Stimulated activated CD8-positive, alpha-beta memory T cell treated with anti-CD3 and anti-CD28 coated beads, Interleukin-2, amount 100 ng/mL, for 1 hour (primary cell): ENCODE results near the gene TPX2.

Experiments
- DNase-seq, 2 donors: peaks; one replicate each; pipeline ENCODE4 v3.0.0-alpha.2; 2020; ENCODE audit warnings: low read depth in 2 of 2

The TPX2 gene

DNA sequence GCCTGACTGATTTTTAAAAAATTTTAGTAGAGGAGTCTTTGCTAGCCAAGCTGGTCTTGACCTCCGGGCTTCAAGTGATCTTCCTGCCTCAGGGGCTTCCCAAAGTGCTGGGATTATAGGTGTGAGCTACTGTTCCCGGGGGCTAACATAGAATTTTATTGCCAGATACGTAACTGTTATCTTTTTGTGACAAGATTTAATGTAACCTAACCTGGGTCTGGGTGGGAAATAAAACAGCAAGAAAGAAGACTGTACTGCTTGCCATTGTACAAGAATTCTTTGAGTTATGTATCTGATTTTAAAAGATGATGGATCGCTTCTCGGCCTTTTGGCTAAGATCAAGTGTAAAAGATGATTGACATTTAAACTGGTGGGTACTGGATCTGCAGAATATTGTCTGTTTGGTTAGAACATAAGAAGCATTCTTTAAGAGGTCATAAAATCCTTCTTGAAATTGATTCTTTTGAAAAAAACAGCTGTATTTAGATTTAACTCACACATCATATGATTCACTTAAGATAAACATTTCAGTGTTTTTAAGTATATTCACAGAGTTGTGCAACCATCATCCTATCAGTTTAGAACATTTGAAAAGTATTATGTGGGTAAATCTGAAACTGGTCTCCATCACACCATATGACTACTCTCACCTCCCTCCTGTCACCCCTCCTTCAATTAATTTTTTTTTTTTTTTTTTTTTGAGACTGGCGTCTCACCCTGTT is 21.6 kb downstream of the TPX2 start:
- DNase-seq, result no peak

GRCh38 chr20:31764641-31765305 is 25.7 kb downstream of the TPX2 start:
- no peak for DNase-seq

GRCh38 chr20:31767805-31768204 is 28.7 kb downstream of the TPX2 start:
- no peak for DNase-seq

GRCh38 chr20:31769681-31770080 is 30.6 kb downstream of the TPX2 start:
- DNase-seq, result no peak

GRCh38 chr20:31770243-31770642 is 31.2 kb downstream of the TPX2 start:
- no peak for DNase-seq

GRCh38 chr20:31774408-31774807 is 35.3 kb downstream of the TPX2 start:
- no peak for DNase-seq

DNA sequence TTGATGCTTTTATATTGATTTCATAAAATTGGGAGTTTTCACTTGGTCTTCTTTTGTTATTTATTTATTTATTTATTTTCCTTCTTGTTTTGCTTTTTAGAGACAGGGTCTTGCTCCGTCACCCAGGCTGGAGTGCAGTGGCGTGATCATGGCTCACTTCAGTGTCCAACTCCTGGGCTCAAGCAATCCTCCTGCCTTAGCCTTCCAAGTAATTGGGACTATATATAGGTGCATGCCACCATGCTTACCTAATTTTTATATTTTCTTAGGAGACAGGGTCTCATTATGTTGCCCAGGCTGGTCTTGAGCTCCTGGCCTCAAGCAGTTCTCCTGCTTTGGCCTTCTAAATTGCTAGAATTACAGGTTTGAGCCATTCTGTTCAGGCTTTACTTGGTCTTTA is 41.7 kb downstream of the TPX2 start:
- DNase-seq, result no peak

DNA sequence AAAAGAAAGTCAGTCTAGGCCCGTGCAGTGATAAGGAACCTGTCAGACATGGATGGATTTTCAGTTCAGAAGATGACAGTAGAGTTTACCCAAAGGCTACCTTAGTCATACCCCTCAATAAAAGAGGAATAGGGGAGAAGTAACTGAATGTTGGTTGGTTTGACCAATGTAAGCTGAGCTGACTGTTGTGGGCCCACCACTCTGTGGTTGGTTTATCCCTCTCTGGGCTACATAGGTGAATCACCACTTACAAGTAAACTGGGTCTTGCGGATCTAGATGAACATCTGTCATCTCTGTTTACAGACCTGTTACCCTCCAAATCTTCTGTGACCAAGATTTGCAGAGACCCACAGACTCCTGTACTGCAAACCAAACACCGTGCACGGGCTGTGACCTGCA is 42.9 kb downstream of the TPX2 start:
- no peak for DNase-seq

DNA sequence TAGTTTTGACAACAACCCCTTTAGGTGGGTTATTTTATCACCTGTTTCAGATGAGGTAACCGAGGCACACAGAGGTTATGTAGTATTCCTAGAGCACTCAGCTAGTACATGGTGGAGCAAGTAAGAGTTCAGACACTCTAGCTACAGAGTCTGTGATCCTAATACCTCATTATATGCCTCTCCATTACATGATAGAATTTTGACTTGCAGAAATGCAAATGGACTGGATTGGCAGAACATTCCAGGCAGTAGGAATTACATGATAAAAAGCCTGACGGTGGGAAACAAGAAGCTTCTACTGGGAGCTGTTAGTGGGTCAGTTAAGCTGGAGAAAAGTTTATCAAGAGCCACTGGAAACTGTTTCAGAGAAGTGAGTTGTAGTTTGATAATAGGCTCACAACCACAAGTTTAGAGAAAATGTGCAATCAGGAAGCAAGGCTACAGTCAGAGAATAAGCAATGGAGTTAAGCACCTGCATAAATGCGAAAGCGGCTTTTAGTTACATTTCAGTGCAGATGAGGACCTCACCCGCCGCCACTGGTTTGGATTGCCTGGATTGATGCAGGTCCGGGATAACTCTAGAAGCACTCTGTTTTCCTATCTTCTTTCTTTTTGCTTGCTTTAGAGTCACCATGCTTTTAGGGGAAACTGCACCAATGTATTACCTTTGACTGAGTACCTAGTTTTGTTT is 45.4 kb downstream of the TPX2 start:
- no peak for DNase-seq

DNA sequence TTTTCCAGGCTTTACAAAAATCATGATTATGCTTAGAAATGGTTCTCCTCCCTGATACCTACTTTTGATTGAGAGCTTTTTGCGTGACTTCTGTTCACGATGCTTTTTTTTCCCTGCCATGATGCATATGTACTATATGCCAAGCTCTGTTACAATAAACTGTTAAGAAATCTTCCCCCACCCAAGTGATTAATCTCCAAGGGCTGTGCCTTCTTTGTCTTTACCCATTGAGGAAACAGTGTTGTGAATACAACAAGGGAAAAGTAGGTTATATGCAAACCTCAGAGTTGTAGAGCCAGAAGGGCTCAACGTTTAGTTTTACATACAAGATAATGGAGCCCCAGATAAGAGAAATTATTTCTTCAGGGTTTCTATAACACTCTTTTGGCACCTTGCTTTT is 46.0 kb downstream of the TPX2 start:
- no peak for DNase-seq

- DNase-seq, result no peak
These were observed 49.5 kb downstream of the TPX2 start for GRCh38 chr20:31788578-31788977.

GRCh38 chr20:31790401-31790800 is 51.3 kb downstream of the TPX2 start:
- DNase-seq, result no peak

DNA sequence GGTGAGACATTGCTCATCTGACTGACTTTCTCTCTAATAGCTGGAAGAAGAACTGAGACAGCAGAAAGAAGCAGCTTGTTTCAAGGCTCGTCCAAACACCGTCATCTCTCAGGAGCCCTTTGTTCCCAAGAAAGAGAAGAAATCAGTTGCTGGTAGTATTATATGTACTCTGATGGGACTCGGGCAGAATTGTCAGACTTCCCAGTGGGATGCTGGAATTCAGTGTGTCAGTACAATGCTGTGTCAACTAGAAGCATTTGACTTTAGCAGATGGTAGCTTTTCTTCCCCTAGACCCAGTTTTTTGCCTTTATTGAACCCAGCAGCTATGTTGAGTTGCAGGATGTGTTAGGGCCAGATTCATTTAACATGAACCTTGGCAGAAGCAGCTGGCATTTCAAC is 58.3 kb downstream of the TPX2 start:
- DNase-seq, result no peak

- no peak for DNase-seq
These were observed 62.4 kb downstream of the TPX2 start for GRCh38 chr20:31801508-31801907.

DNA sequence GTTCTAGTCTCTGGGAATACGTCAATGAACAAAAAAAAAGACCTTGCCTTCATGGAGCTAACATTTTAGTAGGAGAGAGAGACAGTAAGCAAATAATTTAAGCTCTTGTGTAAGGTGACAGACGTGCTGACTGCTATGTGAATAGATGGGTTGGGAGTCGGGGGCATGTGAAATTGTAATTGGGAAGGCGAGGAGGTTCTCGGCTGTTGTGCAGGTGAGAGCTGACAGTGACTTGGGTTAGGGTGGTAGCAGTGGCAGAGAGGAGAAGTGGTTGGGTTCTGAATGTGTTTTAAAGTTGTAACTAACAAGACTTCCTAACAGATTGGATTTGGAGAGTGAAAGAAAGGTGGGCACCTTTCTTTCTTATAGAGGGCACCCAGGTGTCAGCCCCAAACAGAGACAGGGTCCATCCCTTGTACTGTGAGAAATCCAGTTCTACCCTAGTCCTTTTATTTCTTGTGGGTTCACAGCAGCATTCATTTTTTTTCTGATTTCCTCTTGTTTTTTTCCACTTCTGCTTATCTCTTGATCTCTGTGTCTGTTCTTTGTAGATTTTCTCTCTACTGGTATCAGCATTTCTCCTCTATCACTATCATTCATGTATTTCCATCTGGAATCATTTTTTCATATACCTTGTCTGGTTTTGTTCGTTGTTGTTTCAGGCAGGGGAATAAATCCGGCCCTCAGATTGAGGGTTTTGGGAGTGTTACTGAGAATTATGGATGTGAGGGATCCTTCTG is 64.6 kb downstream of the TPX2 start:
- DNase-seq, result no peak

GRCh38 chr20:31806564-31807355 is 67.7 kb downstream of the TPX2 start:
- DNase-seq, result no peak

DNA sequence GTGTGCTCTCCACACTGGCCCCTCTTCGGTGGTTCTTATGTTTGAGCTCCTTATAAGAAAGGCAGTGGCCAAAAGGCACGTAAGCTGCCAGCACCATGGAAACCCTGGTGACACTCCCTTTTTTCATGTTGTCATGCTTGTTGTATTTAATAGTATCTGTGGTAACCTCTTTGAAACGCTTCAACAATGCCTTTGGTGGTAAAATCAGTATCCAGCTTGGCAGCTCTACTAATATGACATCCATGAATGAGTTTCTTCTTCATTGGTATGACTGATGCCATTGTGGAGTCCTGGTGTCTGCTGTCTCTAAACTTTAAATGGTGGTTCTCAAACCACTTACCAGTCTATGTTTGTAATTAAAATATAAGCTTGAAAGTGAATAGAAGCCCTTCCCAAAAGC is 69.4 kb downstream of the TPX2 start:
- no peak for DNase-seq

DNA sequence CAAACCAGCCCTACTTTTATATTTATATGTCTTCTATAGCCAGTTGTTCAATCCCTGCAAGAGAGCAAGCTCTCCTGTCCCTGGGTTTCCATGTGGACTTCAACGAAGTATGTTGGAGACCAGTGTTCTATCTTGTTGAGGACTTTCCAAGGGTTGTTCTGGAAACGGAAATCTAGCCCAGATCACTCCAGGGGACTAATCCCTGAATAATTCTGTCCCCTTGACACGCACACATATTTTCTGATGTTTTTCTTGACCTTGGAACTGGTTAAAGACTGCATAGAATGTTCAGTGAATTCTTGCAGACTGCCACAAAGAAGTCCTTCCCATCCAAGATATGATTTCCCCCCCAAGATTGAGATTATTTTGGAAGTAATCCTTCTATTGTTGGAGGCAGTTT is 70.6 kb downstream of the TPX2 start:
- DNase-seq, result no peak

- no peak for DNase-seq
These were observed 72.1 kb downstream of the TPX2 start for GRCh38 chr20:31811198-31811597.

DNA sequence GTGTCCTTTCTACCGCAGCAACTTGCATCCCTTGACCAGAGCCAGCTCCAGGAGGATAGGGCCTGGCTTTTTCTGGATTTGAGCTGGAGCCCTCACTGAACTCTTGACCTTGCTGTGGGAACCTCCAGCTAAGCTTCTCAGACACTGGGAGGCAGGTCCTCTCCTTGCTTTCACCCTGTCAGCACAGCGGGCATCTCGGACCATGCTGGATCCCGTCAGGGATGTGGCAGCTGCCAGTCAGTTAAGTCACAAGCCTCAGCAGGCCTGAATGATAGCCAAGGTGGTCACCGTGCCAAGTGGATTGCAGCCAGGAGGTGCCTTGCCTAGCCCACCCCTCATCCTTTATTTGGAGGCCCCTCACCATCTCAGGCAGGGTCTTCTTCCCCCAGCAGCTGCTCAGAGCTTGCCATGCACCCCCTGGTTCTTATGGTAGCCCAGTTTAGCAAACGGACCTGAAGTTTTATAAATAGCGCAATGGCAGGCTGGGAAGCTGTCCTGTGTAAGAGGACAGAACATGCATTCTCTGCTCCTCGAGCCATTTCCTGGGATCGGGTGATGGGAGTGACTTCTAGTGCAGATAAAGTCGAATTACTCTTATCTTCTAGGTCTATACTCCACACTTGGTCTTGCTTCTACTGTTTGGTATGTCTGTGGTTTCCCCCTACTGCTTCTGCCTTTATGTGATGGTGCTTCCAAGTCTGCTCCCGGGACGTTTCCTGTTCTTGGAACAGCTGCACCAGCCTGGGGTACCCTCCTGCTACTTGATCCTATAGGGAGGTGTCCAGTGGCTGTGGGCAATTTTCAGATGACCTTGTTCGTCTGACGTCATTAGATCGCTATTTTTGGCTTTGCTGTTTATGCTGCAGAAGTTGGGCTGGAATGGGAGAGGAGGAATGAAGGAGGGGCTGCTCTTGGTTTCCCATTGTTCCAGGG is 73.0 kb downstream of the TPX2 start:
- no peak for DNase-seq
